Measurements from ENCODE around the gene OR4S1. TPM values are rescaled to one million over a fixed set of nuclear protein-coding genes. Genes with fewer than 3 reads are reported as not detected.
"Not testable (repeated sequence)": the region's sequence is repeated elsewhere in the genome, so short reads cannot be mapped to it uniquely, and the experiment has no call there.

The OR4S1 gene
- total RNA-seq, 2 donors from 2014 or later = not detected

DNA sequence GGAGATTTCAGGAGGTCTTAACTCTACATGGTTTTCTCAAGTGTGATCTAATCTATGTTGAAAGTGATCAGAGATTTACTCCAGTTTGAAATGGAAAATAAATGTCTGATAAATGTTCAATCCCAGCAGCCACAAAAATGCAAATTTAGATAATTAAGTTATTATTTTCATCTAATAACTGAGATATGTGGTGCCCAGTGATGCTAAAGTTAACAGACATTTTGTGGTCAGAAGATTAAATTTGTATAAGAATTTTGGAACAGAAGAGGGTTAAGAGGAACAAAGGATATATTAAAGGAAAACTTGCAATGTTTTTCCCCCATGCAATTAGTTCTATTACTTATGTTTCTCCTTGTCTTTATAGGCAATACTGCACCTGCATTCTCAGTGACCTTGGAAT is 18.6 kb downstream of the OR4S1 start, which contains the start of gene OR4C3:
TSS of gene OR4C3 (plus strand) at position 301 of the 400 bp plus-strand sequence. CDS start 102 bp downstream, outside the sequence.
- not testable (repeated sequence) for H3K9ac ChIP-seq (ENCODE audit: extremely low read depth, low read length, poor library complexity, severe bottlenecking); H3K27me3 Mint-ChIP-seq (ENCODE audit: insufficient read depth); H3K36me3 ChIP-seq (ENCODE audit: control insufficient read depth, insufficient read depth, low read length); DNase-seq; H3K27ac ChIP-seq (ENCODE audit: low read depth, low read length); H3K4me1 Mint-ChIP-seq; H3K4me3 ChIP-seq (ENCODE audit: low read length); H3K4me1 ChIP-seq (ENCODE audit: control insufficient read depth, insufficient read depth, low read length); H3K27me3 ChIP-seq (ENCODE audit: control insufficient read depth, insufficient read depth, low read length, poor library complexity, severe bottlenecking); H3K36me3 Mint-ChIP-seq (ENCODE audit: low read depth); H3K27ac Mint-ChIP-seq; H3K4me3 Mint-ChIP-seq
- H3K9me3 ChIP-seq (ENCODE audit: control insufficient read depth, low read length) = peaks cover 56% of the 10 kb centered on the region
- H3K9me3 Mint-ChIP-seq = peaks cover 91% of the 10 kb centered on the region

GRCh38 chr11:48341466-48341865 is 35.4 kb downstream of the OR4S1 start:
- 43 to 89% methylated on average over 1 to 2 of the region's 2 CpGs for WGBS, 2 experiments (ENCODE audit: insufficient coverage in 1 of 2, insufficient read length in 1 of 2)
- Mint-ChIP-seq H3K27me3 (ENCODE audit: insufficient read depth) (no peaks in the 10 kb centered on the region), H3K4me3 (no peak overlapping the region), H3K27ac (no peak overlapping the region), H3K36me3 (ENCODE audit: low read depth) (no peaks in the 10 kb centered on the region), H3K9me3 (peaks cover 82% of the 10 kb centered on the region), H3K4me1 (no peaks in the 10 kb centered on the region)
- Histone ChIP-seq H3K27me3 (ENCODE audit: control insufficient read depth, insufficient read depth, low read length, poor library complexity, severe bottlenecking) (no peaks in the 10 kb centered on the region), H3K9me3 (ENCODE audit: control insufficient read depth, low read length) (peaks cover 61% of the 10 kb centered on the region), H3K9ac (ENCODE audit: extremely low read depth, low read length, poor library complexity, severe bottlenecking) (no peak overlapping the region), H3K27ac (ENCODE audit: low read depth, low read length) (no peak overlapping the region), H3K4me3 (ENCODE audit: low read length) (no peak overlapping the region), H3K4me1 (ENCODE audit: control insufficient read depth, insufficient read depth, low read length) (no peaks in the 10 kb centered on the region), H3K36me3 (ENCODE audit: control insufficient read depth, insufficient read depth, low read length) (no peaks in the 10 kb centered on the region)
- TF ChIP-seq, protein P1, sequence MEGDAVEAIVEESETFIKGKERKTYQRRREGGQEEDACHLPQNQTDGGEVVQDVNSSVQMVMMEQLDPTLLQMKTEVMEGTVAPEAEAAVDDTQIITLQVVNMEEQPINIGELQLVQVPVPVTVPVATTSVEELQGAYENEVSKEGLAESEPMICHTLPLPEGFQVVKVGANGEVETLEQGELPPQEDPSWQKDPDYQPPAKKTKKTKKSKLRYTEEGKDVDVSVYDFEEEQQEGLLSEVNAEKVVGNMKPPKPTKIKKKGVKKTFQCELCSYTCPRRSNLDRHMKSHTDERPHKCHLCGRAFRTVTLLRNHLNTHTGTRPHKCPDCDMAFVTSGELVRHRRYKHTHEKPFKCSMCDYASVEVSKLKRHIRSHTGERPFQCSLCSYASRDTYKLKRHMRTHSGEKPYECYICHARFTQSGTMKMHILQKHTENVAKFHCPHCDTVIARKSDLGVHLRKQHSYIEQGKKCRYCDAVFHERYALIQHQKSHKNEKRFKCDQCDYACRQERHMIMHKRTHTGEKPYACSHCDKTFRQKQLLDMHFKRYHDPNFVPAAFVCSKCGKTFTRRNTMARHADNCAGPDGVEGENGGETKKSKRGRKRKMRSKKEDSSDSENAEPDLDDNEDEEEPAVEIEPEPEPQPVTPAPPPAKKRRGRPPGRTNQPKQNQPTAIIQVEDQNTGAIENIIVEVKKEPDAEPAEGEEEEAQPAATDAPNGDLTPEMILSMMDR (conservative IDR thresholded peaks at IDR 0.05) = no peak
- DNase-seq = no peak

DNA sequence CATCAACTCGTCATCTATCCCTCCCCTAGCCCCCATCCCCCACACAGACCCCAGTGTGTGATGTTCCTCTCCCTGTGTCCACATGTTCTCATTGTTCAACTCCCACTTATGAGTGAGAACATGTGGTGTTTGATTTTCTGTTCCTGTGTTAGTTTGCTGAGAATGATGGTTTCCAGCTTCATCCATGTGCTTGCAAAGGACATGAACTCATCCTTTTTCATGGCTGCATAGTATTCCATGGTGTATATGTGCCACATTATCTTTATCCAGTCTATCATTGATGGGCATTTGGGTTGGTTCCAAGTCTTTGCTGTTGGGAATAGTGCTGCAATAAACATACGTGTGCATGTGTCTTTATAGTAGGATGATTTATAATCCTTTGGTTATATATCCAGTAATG is 36.5 kb downstream of the OR4S1 start:
- H3K9ac ChIP-seq (ENCODE audit: extremely low read depth, low read length, poor library complexity, severe bottlenecking); H3K4me1 ChIP-seq (ENCODE audit: control insufficient read depth, insufficient read depth, low read length); DNase-seq; H3K27ac ChIP-seq (ENCODE audit: low read depth, low read length); H3K36me3 Mint-ChIP-seq (ENCODE audit: low read depth); H3K27ac Mint-ChIP-seq; H3K4me1 Mint-ChIP-seq; H3K36me3 ChIP-seq (ENCODE audit: control insufficient read depth, insufficient read depth, low read length); H3K27me3 Mint-ChIP-seq (ENCODE audit: insufficient read depth); H3K4me3 ChIP-seq (ENCODE audit: low read length); H3K27me3 ChIP-seq (ENCODE audit: control insufficient read depth, insufficient read depth, low read length, poor library complexity, severe bottlenecking); H3K4me3 Mint-ChIP-seq: not testable (repeated sequence)
- 0 to 53% methylated on average over 1 to 2 of the region's 2 CpGs for WGBS, 2 experiments (ENCODE audit: insufficient coverage in 1 of 2, insufficient read length in 1 of 2)
- peaks cover 84% of the 10 kb centered on the region for H3K9me3 Mint-ChIP-seq
- H3K9me3 ChIP-seq (ENCODE audit: control insufficient read depth, low read length) = peaks cover 51% of the 10 kb centered on the region

- 69 to 71% methylated on average over 1 to 5 of the region's 5 CpGs for WGBS, 2 experiments (ENCODE audit: insufficient coverage in 1 of 2, insufficient read length in 1 of 2)
- not testable (repeated sequence) for H3K27ac ChIP-seq (ENCODE audit: low read depth, low read length); H3K4me1 ChIP-seq (ENCODE audit: control insufficient read depth, insufficient read depth, low read length); H3K4me3 Mint-ChIP-seq; H3K27me3 Mint-ChIP-seq (ENCODE audit: insufficient read depth); DNase-seq; H3K36me3 Mint-ChIP-seq (ENCODE audit: low read depth); H3K27ac Mint-ChIP-seq; H3K4me1 Mint-ChIP-seq; H3K36me3 ChIP-seq (ENCODE audit: control insufficient read depth, insufficient read depth, low read length); H3K27me3 ChIP-seq (ENCODE audit: control insufficient read depth, insufficient read depth, low read length, poor library complexity, severe bottlenecking); H3K9ac ChIP-seq (ENCODE audit: extremely low read depth, low read length, poor library complexity, severe bottlenecking); H3K4me3 ChIP-seq (ENCODE audit: low read length)
- peaks cover 27% of the 10 kb centered on the region for H3K9me3 ChIP-seq (ENCODE audit: control insufficient read depth, low read length)
- peaks cover 85% of the 10 kb centered on the region for H3K9me3 Mint-ChIP-seq
Measured at GRCh38 chr11:48346286-48346685, 40.3 kb downstream of the OR4S1 start.

Data from endodermal cell (in vitro differentiated cells).